Activated CD4-positive, alpha-beta T cell treated with anti-CD3 and anti-CD28 coated beads, Interleukin-2, amount 50 U/mL, for 16 hours (primary cell): ENCODE results near the gene TGM3.

Source experiments
- DNase-seq: peaks from one replicate; pipeline ENCODE4 v3.0.0-alpha.2; 2020

Gene TGM3

DNA sequence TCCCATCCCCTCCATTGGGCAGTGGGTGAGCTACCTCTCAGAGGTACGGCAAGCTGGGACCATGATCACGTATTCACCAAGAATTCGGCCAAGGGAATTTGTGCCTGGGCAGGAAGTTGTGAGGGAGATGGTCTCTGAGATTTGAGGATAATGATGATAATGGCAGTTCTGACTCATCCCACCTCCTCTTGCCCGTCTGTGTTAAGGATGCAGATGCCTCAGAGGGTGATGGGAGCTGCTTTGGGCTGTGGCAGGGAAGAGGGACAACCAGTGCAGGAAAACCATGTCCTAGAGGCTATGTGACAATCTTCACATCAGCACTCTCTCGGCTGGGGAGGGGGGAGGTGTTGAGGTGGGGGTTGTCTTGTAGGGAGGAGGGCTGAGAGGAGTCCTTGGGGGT, 89.2 kb downstream of the TGM3 start:
- no peak for DNase-seq

GRCh38 chr20:2385496-2385895, 89.7 kb downstream of the TGM3 start:
- DNase-seq = no peak

DNA sequence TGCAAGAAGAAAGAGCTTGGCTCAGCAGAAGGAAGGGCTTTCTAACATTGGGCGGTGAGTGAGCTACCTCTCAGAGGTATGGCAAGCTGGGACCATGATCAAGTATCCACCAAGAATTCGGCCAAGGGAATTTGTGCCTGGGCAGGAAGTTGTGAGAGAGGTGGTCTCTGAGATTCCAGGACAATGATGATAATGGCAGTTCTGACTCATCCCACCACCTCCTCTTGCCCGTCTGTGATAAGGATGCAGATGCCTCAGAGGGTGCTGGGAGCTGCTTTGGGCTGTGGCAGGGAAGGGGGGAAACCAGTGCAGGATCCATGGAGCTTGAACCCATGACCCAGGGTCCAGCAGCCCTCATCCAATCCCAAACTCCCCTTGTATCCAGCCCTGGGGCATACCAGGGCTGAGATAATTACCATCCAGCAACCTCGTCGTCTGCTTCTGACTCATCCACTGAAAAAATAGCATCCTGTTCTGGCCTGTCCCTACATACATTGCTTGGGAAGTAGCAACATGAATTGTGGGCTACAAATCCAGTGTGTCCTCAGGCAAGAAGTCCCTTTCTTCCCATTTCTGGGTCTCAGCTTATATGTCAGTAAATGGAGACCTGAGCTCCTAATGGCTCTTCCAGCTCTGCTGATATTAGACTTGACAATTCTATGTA, 90.8 kb downstream of the TGM3 start:
- no peak for DNase-seq

- DNase-seq = peak; percentile 74
Measured at GRCh38 chr20:2387180-2387577, 91.4 kb downstream of the TGM3 start.

DNA sequence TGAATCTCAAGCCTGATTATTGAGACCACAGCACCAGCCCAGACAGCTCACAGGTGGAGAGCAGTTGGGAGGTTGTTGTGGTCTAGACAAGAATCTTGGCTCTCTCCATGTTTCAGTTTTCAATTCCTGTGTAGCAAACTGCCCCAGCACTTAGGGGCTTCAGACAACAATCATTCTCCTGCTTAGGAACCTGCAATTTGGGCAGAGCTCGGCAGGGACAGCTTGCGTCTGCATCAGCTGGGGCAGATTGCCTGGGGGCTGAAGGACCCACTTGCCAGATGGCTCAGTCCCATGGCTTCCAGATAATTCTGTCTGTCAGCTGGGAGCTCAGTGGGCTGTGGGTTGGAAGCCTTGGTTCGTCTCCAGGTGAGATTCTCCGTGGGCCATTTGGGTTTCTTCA, 91.8 kb downstream of the TGM3 start:
- DNase-seq = no peak
